H9 (cell line): ENCODE measurements around the gene THSD4. TPM values are rescaled to one million over a fixed set of nuclear protein-coding genes. Genes with fewer than 3 reads are reported as not detected.

ENCODE experiments used
- DNase-seq: peaks from one replicate; pipeline ENCODE4 v3.0.0-alpha.2; 2017
- H2AFZ ChIP-seq: one replicate; pipeline ENCODE4 v1.6.1; 2013; ENCODE audit warnings: mild to moderate bottlenecking, low read length, control low read depth, moderate library complexity
- H2AK5ac ChIP-seq: 2 replicates; pipeline ENCODE4 v1.6.1; 2013; ENCODE audit warnings: low read length, control low read depth, mixed read lengths; ENCODE audit not compliant: insufficient read length
- H2BK120ac ChIP-seq: one replicate; pipeline ENCODE4 v1.6.1; 2013; ENCODE audit warnings: low read depth, mild to moderate bottlenecking, low read length, control low read depth, inconsistent platforms; ENCODE audit not compliant: poor library complexity, severe bottlenecking
- H2BK12ac ChIP-seq: 2 replicates; pipeline ENCODE4 v1.6.1; 2013; ENCODE audit warnings: low read length, control low read depth, mixed read lengths, low read depth; ENCODE audit not compliant: insufficient read length
- H2BK15ac ChIP-seq: 2 replicates; pipeline ENCODE4 v1.6.1; 2013; ENCODE audit warnings: low read depth, low read length, control low read depth
- H2BK20ac ChIP-seq: one replicate; pipeline ENCODE4 v1.6.1; 2013; ENCODE audit warnings: low read depth, mild to moderate bottlenecking, low read length, control low read depth, inconsistent platforms; ENCODE audit not compliant: poor library complexity, severe bottlenecking
- H2BK5ac ChIP-seq: 2 replicates; pipeline ENCODE4 v1.6.1; 2013; ENCODE audit warnings: low read length, control low read depth, mixed read lengths; ENCODE audit not compliant: insufficient read length
- H3K14ac ChIP-seq: 2 replicates; pipeline ENCODE4 v1.6.1; 2013; ENCODE audit warnings: low read length, control low read depth; ENCODE audit not compliant: insufficient read depth
- H3K18ac ChIP-seq: 2 replicates; pipeline ENCODE4 v1.6.1; 2013; ENCODE audit warnings: low read depth, mild to moderate bottlenecking, mixed read lengths, low read length, control low read depth; ENCODE audit not compliant: insufficient read length
- H3K23ac ChIP-seq: 2 replicates; pipeline ENCODE4 v1.6.1; 2013; ENCODE audit warnings: low read length, control low read depth, mixed read lengths, low read depth; ENCODE audit not compliant: insufficient read length
- H3K23me2 ChIP-seq: 2 replicates; pipeline ENCODE4 v1.6.1; 2013; ENCODE audit warnings: low read depth, mild to moderate bottlenecking, mixed read lengths, low read length, control low read depth; ENCODE audit not compliant: insufficient read length, poor library complexity, severe bottlenecking
- H3K27ac ChIP-seq: 2 replicates; pipeline ENCODE4 v1.5.1; 2013; ENCODE audit warnings: low read length, control low read depth, mixed read lengths, low read depth; ENCODE audit not compliant: insufficient read length
- H3K27me3 ChIP-seq: 2 replicates; pipeline ENCODE4 v1.6.1; 2013; ENCODE audit warnings: low read length, control low read depth, inconsistent platforms; ENCODE audit not compliant: insufficient read depth
- H3K4ac ChIP-seq: 2 replicates; pipeline ENCODE4 v1.6.1; 2013; ENCODE audit warnings: low read depth, mild to moderate bottlenecking, control low read depth, inconsistent platforms, low read length, moderate library complexity
- H3K4me1 ChIP-seq: 2 replicates; pipeline ENCODE4 v1.6.1; 2013; ENCODE audit warnings: low read length, control low read depth, inconsistent platforms; ENCODE audit not compliant: insufficient read depth
- H3K4me2 ChIP-seq: 2 replicates; pipeline ENCODE4 v1.6.1; 2013; ENCODE audit warnings: low read length, control low read depth, mixed read lengths; ENCODE audit not compliant: insufficient read length, insufficient read depth
- H3K56ac ChIP-seq: 2 replicates; pipeline ENCODE4 v1.6.1; 2013; ENCODE audit warnings: low read depth, mild to moderate bottlenecking, mixed read lengths, low read length, control low read depth; ENCODE audit not compliant: insufficient read length
- H3K79me1 ChIP-seq: 2 replicates; pipeline ENCODE4 v1.6.1; 2013; ENCODE audit warnings: low read depth, mild to moderate bottlenecking, moderate library complexity, low read length, control low read depth, inconsistent platforms; ENCODE audit not compliant: insufficient read depth, poor library complexity, severe bottlenecking
- H3K79me2 ChIP-seq: 2 replicates; pipeline ENCODE4 v1.6.1; 2013; ENCODE audit warnings: low read length, control low read depth, inconsistent platforms; ENCODE audit not compliant: insufficient read depth
- H3K9ac ChIP-seq: 2 replicates; pipeline ENCODE4 v1.6.1; 2013; ENCODE audit warnings: low read length, control low read depth, mixed read lengths; ENCODE audit not compliant: insufficient read length; ENCODE audit errors: extremely low read depth
- H3K9me3 ChIP-seq: one replicate; pipeline ENCODE4 v1.6.1; 2013; ENCODE audit warnings: low read depth, low read length, inconsistent platforms; ENCODE audit not compliant: control insufficient read depth
- H3T11ph ChIP-seq: one replicate; pipeline ENCODE4 v1.6.1; 2013; ENCODE audit warnings: mild to moderate bottlenecking, low read length, control low read depth, inconsistent platforms
- H4K20me1 ChIP-seq: one replicate; pipeline ENCODE4 v1.6.1; 2013; ENCODE audit not compliant: control insufficient read depth, insufficient read length, insufficient read depth
- H4K5ac ChIP-seq: 2 replicates; pipeline ENCODE4 v1.6.1; 2013; ENCODE audit warnings: low read depth, mild to moderate bottlenecking, mixed read lengths, low read length, control low read depth; ENCODE audit not compliant: insufficient read length
- H4K8ac ChIP-seq: replicated peaks from 2 replicates; pipeline ENCODE4 v1.6.1; 2013; ENCODE audit warnings: low read length, control low read depth, mixed read lengths, low read depth; ENCODE audit not compliant: insufficient read length
- H4K91ac ChIP-seq: 2 replicates; pipeline ENCODE4 v1.6.1; 2013; ENCODE audit warnings: low read depth, mild to moderate bottlenecking, moderate library complexity, mixed read lengths, low read length, control low read depth; ENCODE audit not compliant: insufficient read length
- H3K27ac Mint-ChIP-seq, 3 experiments: 2 replicates in 2 of 3; 3 replicates in 1 of 3; pipeline ENCODE4 v1.8.0; 2020 to 2021; ENCODE audit warnings: mixed read lengths in 3 of 3, mild to moderate bottlenecking in 1 of 3, moderate library complexity in 1 of 3
- H3K27me3 Mint-ChIP-seq: 2 replicates; pipeline ENCODE4 v1.8.0; 2021; ENCODE audit warnings: low read depth, mild to moderate bottlenecking, moderate library complexity, mixed read lengths
- H3K36me3 Mint-ChIP-seq, 3 experiments: 2 replicates in 2 of 3; 3 replicates in 1 of 3; pipeline ENCODE4 v1.8.0; 2020 to 2021; ENCODE audit warnings: low read depth in 3 of 3, mixed read lengths in 3 of 3; ENCODE audit not compliant: insufficient read depth in 1 of 3
- H3K4me1 Mint-ChIP-seq, 2 experiments: 2 replicates each; pipeline ENCODE4 v1.8.0; 2020; ENCODE audit warnings: mixed read lengths in 2 of 2
- H3K4me3 Mint-ChIP-seq, 2 experiments: 2 replicates in 1 of 2; 3 replicates in 1 of 2; pipeline ENCODE4 v1.8.0; 2020 to 2021; ENCODE audit warnings: mild to moderate bottlenecking in 2 of 2, mixed read lengths in 2 of 2, moderate library complexity in 1 of 2
- H3K9me3 Mint-ChIP-seq, 2 experiments: 2 replicates in 1 of 2; 3 replicates in 1 of 2; pipeline ENCODE4 v1.8.0; 2020; ENCODE audit warnings: mild to moderate bottlenecking in 2 of 2, mixed read lengths in 2 of 2, moderate library complexity in 1 of 2
- WGBS: extraction: QIAGEN DNeasy Blood & Tissue Kit; methylation state at CpG from one replicate; pipeline ENCODE4 v1.1.7; 2013; ENCODE audit warnings: missing lambda C conversion rate, low lambda C conversion rate, mixed read lengths; ENCODE audit not compliant: insufficient read length; ENCODE audit errors: extremely low coverage; 5-methylcytosine and 5-hydroxymethylcytosine counted together
- total RNA-seq: library from RNA; stranded (reverse); gene quantifications from 2 replicates; pipeline ENCODE4 v1.2.1, GENCODE V29; 2021
- TF ChIP-seq, protein P1 (sequence below): fragments of 200-600 bp; sonication (generic); conservative IDR thresholded peaks from 3 replicates; pipeline ENCODE4 v1.8.0; 2021; ENCODE audit warnings: antibody characterized with exemption, mild to moderate bottlenecking

Gene THSD4
- total RNA-seq, 1 experiment from 2014 or later, result 5.5 TPM

DNA sequence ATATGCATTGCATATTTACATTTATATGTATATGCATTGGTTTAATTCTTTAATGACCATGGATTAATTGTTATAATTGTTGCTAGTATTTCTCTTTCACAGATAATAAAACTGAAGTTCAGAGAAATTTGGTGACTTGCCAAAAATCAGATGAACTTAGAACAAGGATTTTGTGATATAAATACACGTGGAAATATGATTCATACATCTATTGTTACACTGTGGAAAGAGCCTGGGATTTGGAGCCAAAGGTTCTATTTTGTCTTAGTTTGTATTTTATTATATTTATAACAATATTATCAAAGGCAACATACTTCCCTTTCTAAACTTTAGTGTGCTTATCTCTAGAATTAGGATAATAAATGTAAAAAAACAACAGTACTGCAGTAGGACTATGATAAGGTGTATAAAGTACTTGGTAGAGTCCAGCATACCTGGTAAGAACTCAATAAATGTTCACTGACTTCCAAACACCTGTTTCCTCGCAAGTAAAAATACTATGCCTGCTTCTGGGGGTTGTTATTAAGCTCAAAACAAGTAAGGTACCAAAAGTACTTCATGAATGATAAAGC lies 342.9 kb downstream of the THSD4 start:
- Histone ChIP-seq H3K27ac (no peak overlapping the region), H3K79me2 (no peaks in the 10 kb centered on the region), H2BK15ac (no peak overlapping the region), H3K23me2 (no peaks in the 10 kb centered on the region), H3K18ac (no peak overlapping the region), H3K4me2 (no peak overlapping the region), H2AK5ac (no peak overlapping the region), H4K5ac (no peak overlapping the region), H2BK5ac (no peak overlapping the region), H3K4me1 (no peaks in the 10 kb centered on the region), H3T11ph (no peak overlapping the region), H3K4ac (no peak overlapping the region), H2BK120ac (no peak overlapping the region), H4K20me1 (no peaks in the 10 kb centered on the region), H3K9ac (no peak overlapping the region), H3K79me1 (no peaks in the 10 kb centered on the region), H4K8ac (no peak overlapping the region), H3K9me3 (no peaks in the 10 kb centered on the region), H3K27me3 (no peaks in the 10 kb centered on the region), H3K14ac (no peak overlapping the region), H2BK12ac (no peak overlapping the region), H2AFZ (no peak overlapping the region), H4K91ac (no peak overlapping the region), H3K56ac (no peak overlapping the region), H2BK20ac (no peak overlapping the region), H3K23ac (no peak overlapping the region)
- Mint-ChIP-seq H3K4me1 (peaks cover 0 to 9% of the 10 kb centered on the region in 2 experiments; a peak in 1 of 4 replicates), H3K9me3 (no peaks in the 10 kb centered on the region), H3K4me3 (no peak overlapping the region), H3K36me3 (no peaks in the 10 kb centered on the region), H3K27me3 (no peaks in the 10 kb centered on the region), H3K27ac (no peak overlapping the region)
- DNase-seq, result no peak
- TF ChIP-seq, protein P1, sequence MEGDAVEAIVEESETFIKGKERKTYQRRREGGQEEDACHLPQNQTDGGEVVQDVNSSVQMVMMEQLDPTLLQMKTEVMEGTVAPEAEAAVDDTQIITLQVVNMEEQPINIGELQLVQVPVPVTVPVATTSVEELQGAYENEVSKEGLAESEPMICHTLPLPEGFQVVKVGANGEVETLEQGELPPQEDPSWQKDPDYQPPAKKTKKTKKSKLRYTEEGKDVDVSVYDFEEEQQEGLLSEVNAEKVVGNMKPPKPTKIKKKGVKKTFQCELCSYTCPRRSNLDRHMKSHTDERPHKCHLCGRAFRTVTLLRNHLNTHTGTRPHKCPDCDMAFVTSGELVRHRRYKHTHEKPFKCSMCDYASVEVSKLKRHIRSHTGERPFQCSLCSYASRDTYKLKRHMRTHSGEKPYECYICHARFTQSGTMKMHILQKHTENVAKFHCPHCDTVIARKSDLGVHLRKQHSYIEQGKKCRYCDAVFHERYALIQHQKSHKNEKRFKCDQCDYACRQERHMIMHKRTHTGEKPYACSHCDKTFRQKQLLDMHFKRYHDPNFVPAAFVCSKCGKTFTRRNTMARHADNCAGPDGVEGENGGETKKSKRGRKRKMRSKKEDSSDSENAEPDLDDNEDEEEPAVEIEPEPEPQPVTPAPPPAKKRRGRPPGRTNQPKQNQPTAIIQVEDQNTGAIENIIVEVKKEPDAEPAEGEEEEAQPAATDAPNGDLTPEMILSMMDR, result no peak
- WGBS, result no CpG with 5 or more reads among the region's 2 CpGs
